NCI-H2171 (cell line): ENCODE measurements around the gene NBL1.

Source experiments
- DNase-seq: peaks from one replicate; lab custom pipeline; 2025; lab: John Stamatoyannopoulos, UW

Gene NBL1

DNA sequence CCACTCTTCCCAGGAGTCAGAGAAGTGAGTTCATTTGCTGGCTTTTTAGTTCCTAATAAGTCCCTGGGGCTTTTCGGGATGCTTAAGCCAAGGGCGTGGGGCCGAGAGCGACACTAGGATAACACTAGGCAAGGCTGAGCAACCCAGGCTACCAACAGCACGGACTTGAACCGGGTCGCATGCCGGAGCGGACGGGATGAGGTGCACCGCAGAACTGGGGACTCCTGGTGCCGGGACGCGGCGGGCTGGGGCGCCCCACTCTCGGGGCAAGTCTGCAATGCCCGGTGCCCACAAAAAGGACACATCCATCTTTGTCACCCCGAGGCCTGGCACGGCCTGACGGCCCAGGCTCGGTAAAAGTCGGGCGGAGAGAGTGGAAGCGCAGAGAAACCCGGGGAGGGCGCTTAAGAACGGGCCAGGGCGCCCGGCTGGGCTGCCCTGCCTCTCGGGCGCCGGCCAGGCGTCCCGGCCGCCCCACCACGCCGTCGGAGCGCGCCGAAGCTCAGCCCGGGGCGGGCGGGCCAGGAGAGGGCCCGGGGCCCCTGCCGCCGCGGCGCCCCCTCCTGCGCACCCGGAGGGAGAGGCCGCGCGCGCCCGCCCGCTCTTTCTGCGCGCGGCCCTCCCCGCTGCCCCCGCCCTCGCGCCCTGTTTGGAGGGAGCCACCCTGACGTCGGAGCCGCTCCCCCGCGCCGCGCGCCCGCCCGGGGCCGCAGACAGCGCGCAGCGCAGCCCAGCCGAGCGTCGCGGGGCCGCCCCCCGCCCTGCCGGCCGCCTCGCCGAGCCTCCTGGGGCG is at the start of gene NBL1:
Gene NBL1, plus strand, starts transcription at position 710 of the 793 bp plus-strand sequence. CDS start 10,720 bp downstream, outside the sequence.
- DNase-seq, result peak; percentile 23

- DNase-seq, result peak; percentile 43
Observed at GRCh38 chr1:19596065-19596713, 47.9 kb upstream of the NBL1 start.

- peak; percentile 98 for DNase-seq
Observed at GRCh38 chr1:19596714-19597495, 47.2 kb upstream of the NBL1 start.

GRCh38 chr1:19597496-19598309 is 46.4 kb upstream of the NBL1 start:
- no peak for DNase-seq

DNA sequence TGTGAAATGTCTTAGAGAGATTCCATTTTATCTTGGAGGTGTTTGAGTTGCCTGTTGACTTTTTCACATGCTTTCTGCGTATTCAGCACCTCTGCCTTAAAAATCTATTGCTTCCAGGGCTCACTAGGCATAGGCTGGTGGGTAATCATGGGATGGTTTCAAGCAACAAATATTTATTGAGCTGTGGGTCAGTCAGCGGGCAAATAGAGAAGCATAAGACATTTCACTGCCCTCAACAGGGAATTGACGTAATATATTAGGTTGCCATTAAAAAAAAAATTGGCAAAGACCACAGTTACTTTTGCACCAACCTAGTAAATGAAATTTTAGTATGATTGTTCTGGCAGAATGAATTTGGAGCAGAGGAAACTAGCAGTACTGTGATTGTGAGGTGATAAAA is 44.3 kb upstream of the NBL1 start:
- no peak for DNase-seq

GRCh38 chr1:19602486-19602885 is 41.6 kb upstream of the NBL1 start:
- no peak for DNase-seq

DNA sequence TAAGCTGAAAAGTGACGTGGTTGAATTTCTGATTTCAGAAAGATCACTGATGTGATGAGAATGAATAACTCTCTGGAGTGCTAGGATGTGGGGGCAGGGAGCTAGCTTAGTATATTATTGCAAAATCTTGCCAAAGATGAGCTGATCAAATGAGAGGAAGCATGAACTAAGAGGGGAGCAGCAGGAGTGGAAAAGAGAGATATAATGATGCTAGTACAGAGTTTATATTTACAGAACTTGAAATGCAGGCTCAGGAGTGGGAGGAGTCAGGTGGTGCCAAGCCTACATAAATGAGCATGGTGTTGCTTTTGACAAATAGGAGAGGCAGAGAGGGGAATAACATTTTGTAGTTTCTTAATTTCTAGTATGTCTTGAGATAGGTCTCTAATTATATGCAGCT is 38.1 kb upstream of the NBL1 start:
- DNase-seq, result no peak

GRCh38 chr1:19606817-19607642 is 37.1 kb upstream of the NBL1 start:
- no peak for DNase-seq

- DNase-seq, result no peak
Observed at GRCh38 chr1:19608232-19608631, 35.9 kb upstream of the NBL1 start.

DNA sequence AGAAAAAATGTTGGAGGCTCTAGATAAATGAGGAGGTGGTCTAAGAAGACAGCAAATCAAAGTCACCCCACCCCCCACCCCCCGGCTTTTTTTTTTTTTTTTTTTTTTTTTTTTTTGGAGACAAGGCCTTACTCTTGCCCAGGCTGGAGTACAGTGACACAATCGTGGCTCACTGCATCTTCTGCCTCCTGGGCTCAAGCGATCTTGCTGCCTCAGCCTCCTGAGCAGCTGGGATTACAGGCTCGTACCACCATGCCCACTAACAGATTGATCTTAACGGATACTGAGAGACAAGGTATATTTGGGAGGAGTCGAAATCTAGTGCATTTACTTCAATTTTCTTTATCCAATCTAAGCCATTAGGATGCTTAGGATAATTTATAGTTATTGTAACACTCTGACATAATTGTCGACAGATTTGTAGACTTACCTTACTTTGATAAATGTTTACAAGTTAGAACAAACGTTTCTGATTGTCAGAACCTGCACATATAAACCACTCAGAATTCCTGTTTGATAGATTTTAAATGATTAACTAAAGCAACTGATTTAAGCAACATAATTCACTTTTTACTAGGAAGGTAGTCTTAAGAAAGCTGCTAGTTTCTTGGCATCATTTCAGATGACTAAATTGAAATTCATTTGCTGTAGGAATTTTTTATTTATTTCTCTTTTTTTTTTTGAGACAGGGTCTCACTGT is 33.7 kb upstream of the NBL1 start:
- no peak for DNase-seq

- DNase-seq, result no peak
Observed at GRCh38 chr1:19612530-19612929, 31.6 kb upstream of the NBL1 start.

DNA sequence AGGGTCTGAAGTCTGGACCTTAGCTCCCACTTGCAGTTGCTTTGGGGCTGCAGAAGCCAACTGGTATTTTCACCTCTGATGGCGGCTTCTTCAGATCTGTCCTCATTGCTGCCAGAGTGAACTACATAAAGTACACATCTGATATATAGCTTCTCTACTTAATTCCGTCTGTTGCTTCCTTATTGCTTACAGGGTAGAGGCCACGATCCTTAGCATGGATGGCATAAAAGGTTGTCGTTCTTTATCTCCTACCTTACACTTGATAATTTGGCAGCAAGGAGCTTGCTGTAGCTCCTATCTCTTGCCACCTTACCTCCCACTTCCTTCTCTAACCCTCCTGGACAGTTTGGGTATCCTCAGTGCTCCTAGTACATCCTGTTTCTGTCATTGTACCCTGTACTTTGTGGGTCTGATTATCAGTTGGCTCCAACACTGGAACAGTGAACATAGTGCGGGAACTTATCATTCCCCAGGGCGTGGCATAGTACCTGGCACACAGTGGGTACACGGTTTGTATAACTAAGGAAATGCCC is 30.9 kb upstream of the NBL1 start:
- DNase-seq, result no peak

- DNase-seq, result no peak
Observed at GRCh38 chr1:19615438-19615837, 28.7 kb upstream of the NBL1 start.

GRCh38 chr1:19616489-19616888 is 27.6 kb upstream of the NBL1 start:
- no peak for DNase-seq

GRCh38 chr1:19617376-19617775 is 26.7 kb upstream of the NBL1 start:
- no peak for DNase-seq

- DNase-seq, result no peak
Observed at GRCh38 chr1:19618428-19618827, 25.7 kb upstream of the NBL1 start.

GRCh38 chr1:19619697-19620384 is 24.3 kb upstream of the NBL1 start:
- DNase-seq, result no peak

DNA sequence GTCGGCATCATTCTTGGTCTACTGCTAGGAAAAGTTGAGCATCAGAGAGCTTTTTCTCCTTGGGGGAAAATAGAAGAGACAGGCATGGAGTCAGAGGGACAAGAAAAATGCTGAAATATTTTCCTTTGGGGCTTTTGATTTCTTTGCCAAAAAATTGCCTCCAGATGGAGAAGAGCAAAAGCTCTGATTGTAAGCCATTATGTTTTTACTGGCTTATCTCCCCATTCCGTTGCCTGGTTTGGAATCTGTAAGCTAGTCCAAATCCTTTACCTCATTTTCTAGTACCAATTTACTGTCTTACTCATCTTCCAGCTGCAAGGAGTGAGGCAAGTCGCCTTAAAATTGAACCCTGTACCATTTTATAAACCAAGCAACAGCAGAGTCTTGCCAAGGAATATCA is 23.3 kb upstream of the NBL1 start:
- DNase-seq, result no peak

DNA sequence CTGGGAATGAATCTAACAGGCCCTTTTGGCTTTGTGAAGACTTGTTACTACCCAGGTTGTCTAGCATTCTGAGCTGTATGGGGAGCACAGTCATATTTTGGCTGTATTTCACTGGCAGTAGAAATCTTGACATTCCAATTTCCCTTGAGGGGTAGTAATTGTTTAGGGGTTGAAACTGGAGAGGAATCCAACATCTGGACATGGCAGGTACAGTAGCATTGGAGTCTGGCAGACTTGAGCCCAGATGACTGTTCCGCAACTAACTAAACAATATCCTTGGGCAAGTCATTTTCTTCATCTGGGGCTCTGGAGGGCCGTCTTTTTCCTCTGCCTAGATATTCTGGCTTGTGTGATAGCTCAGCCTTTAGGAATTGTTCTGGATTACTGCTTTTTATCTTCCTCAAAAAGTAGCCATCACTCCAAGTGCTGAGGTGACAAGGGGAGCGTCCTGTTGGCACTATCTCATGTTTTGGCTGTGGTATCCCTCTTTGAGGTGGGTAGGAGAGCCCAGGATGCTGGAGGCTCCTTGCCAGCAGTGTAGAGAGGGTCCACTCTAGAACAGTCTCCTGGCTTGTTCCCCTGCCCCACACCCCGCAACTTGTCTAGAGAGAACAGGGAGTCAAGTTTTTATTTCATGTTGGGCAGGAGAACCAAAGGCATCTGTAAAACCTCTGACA is 22.7 kb upstream of the NBL1 start:
- no peak for DNase-seq
